ENCODE data around the gene RXYLT1. TPM values are rescaled to one million over a fixed set of nuclear protein-coding genes. Genes with fewer than 3 reads are reported as not detected.

Gene RXYLT1
- total RNA-seq, 4 donors from 2014 or later: 6.9 to 16.7 (median 13.0) TPM

GRCh38 chr12:63843254-63843720 lies 63.6 kb downstream of the RXYLT1 start:
- TF ChIP-seq CTCF (IDR thresholded peaks at IDR 0.05): no peak
- TF ChIP-seq POLR2A (IDR thresholded peaks at IDR 0.05): no peak

GRCh38 chr12:63843721-63844390 lies 64.1 kb downstream of the RXYLT1 start:
- Histone ChIP-seq H3K4me1 (peaks cover 0 to 26% (median 9%) of the 10 kb centered on the region in 3 donors), H3K36me3 (no peaks in the 10 kb centered on the region), H3K4me3 (peak overlapping the region; percentile 79 to 90 (median 86)), H3K9me3 (no peaks in the 10 kb centered on the region), H3K27me3 (no peaks in the 10 kb centered on the region), H3K27ac (peak overlapping the region; percentile 85 to 96 (median 92))
- peak; percentile 23 for DNase-seq
- intact Hi-C loops (cut with DNase I): loop anchor here (5.0 to 10.0 kb wide), 3 partner anchors 251 to 413 kb away; no protein-coding TSS in a partner anchor
- 0% methylated on average over 10 of the region's 80 CpGs; no CpG with 5 or more reads in 1 of the 2 donors for WGBS, 2 donors
- TF ChIP-seq POLR2A (IDR thresholded peaks at IDR 0.05) (peak in 1 of 4 donors; percentile 43), CTCF (IDR thresholded peaks at IDR 0.05) (peak; percentile 75 to 97 (median 91))

More at GRCh38 chr12:63843254-63843720, 63.6 kb downstream of the RXYLT1 start:
- H3K27ac ChIP-seq: peak overlapping the region; percentile 85 to 96 (median 92)
- no peaks in the 10 kb centered on the region for H3K27me3 ChIP-seq
- peaks cover 0 to 26% (median 9%) of the 10 kb centered on the region in 3 donors for H3K4me1 ChIP-seq
- intact Hi-C loops (cut with DNase I): loop anchor here (5.0 to 10.0 kb wide), 3 partner anchors 252 to 414 kb away; no protein-coding TSS in a partner anchor
- no peak for DNase-seq
- no peaks in the 10 kb centered on the region for H3K36me3 ChIP-seq
- WGBS, 2 donors: 34% methylated on average over 10 of the region's 28 CpGs
- peak overlapping the region; percentile 79 to 90 (median 86) for H3K4me3 ChIP-seq
- H3K9me3 ChIP-seq: no peaks in the 10 kb centered on the region

- intact Hi-C loops (cut with DNase I): loop anchor here (5.0 to 10.0 kb wide), 3 partner anchors 250 to 413 kb away; no protein-coding TSS in a partner anchor
- 10 to 11% methylated on average over 15 to 18 of the region's 52 CpGs for WGBS, 2 donors
- Histone ChIP-seq H3K4me1 (peaks cover 0 to 26% (median 9%) of the 10 kb centered on the region in 3 donors), H3K9me3 (no peaks in the 10 kb centered on the region), H3K27me3 (no peaks in the 10 kb centered on the region), H3K27ac (peak within 1 kb of the TSS; percentile 85 to 96 (median 92)), H3K36me3 (no peaks in the 10 kb centered on the region), H3K4me3 (peak within 1 kb of the TSS; percentile 79 to 90 (median 86))
- TF ChIP-seq CTCF (IDR thresholded peaks at IDR 0.05): no peak
- peak in 1 of 4 donors; percentile 31 for TF ChIP-seq POLR2A (IDR thresholded peaks at IDR 0.05)
- no peak for DNase-seq
These were observed 65.0 kb downstream of the RXYLT1 start, which contains the start of gene SRGAP1 for GRCh38 chr12:63844391-63845341. Gene SRGAP1, plus strand, starts transcription at chr12:63844700. Its CDS starts 117 bp downstream, at chr12:63844817.

GRCh38 chr12:63845726-63846125 lies 66.0 kb downstream of the RXYLT1 start:
- TF ChIP-seq POLR2A (IDR thresholded peaks at IDR 0.05) (no peak), CTCF (IDR thresholded peaks at IDR 0.05) (no peak)
- H3K27me3 ChIP-seq: no peaks in the 10 kb centered on the region
- H3K4me3 ChIP-seq: peak overlapping the region; percentile 79 to 90 (median 86)
- no peaks in the 10 kb centered on the region for H3K36me3 ChIP-seq
- peak overlapping the region in 1 of 4 donors; percentile 91 for H3K27ac ChIP-seq
- H3K9me3 ChIP-seq: no peaks in the 10 kb centered on the region
- intact Hi-C loops (cut with DNase I): loop anchor here (10.0 kb wide), 2 partner anchors 249 to 339 kb away; no protein-coding TSS in a partner anchor
- H3K4me1 ChIP-seq: peaks cover 0 to 26% (median 9%) of the 10 kb centered on the region in 3 donors
- 20 to 41% methylated on average over 2 of the region's 2 CpGs for WGBS, 2 donors
- DNase-seq: no peak
